HL-60/S4 treated with retinoic acid at 250 ng/mL for 4 days and 3 days (cell line): Measurements from ENCODE around the gene BLZF1.
"Not testable (repeated sequence)": the region's sequence is repeated elsewhere in the genome, so short reads cannot be mapped to it uniquely, and the experiment has no call there.

ENCODE experiments used
- in situ Hi-C: fragments of 300-500 bp; cut with MboI; formaldehyde crosslinking; loops from 2 replicates; pipeline ENCODE4 v1.7.0; 2022; ENCODE audit warnings: low sequenced_read_pairs

Gene BLZF1

DNA sequence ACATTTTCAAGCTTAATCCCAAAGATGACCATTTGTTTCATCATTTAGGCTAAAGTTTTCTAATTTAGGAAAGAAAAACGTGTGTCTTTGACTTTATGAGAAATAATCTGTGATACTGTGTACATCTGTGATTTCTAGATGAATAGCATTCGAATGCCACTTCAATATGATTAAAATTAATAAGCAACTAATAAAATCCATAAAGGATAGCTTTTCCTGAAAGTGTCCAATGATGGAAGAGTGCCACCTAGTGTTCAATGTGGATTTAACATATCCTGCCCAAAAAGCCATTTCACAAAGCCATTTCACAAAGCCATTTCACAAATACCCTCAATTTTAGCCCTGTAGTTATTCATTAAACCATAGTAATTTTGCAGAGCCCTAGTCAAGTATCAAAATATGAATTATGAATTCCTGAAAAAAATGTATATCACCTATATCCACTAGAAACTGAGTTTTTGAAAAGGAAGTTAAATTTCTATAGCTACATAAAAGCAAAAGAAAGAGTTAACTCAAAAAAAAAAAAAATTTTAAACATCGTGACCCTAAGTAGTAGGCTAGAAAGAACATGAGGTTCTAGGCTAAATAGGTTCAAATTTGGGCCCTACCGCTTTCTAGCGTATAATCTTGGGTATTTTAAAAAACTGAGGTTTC is 19.5 kb upstream of the BLZF1 start:
- in situ Hi-C loops: loop anchor here (10.0 kb wide), 1 partner anchor 734 kb away; no protein-coding TSS in a partner anchor

DNA sequence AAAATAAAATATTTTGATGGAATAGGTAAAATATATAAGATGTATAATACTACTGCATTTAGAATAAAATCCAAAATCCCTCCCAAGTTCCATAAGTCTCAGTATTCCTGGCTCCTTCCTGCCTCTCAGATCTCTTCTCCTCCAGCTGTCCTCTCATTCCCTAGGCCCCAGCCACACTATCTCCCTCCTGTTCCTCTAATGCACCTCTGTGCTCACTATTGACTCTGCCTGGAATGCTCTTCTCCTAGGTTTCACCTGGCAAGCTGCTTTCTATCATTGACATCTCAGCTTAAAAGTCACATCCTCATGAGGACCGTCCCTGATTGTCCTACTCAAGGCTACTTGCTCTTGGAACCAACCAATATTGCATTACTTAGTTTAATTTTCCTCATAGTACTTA is 7.6 kb upstream of the BLZF1 start:
- in situ Hi-C loops: loop anchor here (25.0 kb wide), 1 partner anchor 923 kb away; no protein-coding TSS in a partner anchor

DNA sequence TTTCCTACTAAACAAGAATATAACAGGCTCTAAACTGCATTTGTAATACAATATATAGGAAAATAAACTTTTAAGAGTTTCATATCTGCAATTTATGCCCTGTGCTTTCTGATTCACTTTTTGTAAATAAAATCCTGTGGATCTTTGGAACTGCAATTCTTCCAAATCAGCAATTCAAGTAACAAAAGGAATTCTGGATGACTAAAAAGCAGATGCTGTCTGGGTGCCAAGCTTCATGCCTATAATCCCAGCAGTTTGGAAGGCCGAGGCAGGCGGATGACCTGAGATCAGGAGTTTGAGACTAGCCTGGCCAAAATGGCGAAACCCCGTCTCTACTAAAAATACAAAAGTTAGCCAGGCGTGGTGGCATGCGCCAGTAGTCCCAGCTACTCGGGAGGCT is 6.7 kb upstream of the BLZF1 start:
- in situ Hi-C loops: loop anchor here (25.0 kb wide), 1 partner anchor 924 kb away; no protein-coding TSS in a partner anchor

DNA sequence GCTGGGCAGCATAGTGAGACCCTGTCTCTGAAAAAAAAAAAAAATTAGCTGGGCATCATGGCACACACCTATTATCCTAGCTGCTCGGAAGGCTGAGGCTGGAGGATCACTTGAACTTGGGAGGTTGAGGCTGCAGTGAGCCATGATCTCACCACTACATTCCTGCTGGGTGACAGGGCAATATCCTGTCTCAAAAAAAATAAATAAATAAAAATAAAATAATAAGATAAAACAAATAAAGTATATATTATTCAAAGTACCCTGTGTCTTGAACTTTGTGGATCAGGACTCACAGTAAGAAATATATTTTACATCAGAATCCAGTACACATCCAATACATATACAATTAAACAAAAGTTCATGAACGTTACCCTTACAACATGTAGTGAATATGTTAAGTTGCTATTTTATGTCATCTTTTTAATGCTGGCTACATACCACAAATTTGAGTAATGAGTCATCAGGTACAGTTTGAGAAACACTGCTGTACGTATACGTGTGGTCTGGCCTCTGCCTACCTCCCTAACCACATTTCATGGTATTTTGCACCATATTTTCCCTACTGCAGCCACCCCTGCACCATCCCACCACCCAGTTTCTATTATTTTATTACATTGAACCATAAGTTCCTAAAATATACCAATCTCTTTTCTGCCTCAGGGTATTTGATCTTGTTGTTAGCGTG is 4.8 kb upstream of the BLZF1 start:
- in situ Hi-C loops: loop anchor here (25.0 kb wide), 1 partner anchor 926 kb away; no protein-coding TSS in a partner anchor

DNA sequence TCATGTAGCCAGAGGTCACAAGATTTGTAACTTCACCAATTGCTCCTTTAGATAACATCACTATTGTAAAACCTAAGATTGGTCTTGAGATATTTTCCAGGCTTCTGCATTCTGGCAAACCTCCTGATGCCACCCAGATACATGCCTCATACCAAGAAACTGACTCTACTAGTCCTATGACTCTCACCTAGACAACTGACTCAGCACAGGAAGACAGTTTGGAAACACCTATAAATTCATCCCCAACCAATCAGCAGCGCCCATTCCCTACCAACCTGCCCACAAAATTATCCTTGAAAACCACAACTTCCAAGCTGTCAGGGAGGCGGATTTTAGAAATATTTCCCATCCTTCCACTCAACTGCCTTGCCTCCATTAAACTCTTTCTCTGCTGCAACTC is 3.0 kb upstream of the BLZF1 start:
- in situ Hi-C loops: loop anchor here (25.0 kb wide), 1 partner anchor 928 kb away; no protein-coding TSS in a partner anchor

DNA sequence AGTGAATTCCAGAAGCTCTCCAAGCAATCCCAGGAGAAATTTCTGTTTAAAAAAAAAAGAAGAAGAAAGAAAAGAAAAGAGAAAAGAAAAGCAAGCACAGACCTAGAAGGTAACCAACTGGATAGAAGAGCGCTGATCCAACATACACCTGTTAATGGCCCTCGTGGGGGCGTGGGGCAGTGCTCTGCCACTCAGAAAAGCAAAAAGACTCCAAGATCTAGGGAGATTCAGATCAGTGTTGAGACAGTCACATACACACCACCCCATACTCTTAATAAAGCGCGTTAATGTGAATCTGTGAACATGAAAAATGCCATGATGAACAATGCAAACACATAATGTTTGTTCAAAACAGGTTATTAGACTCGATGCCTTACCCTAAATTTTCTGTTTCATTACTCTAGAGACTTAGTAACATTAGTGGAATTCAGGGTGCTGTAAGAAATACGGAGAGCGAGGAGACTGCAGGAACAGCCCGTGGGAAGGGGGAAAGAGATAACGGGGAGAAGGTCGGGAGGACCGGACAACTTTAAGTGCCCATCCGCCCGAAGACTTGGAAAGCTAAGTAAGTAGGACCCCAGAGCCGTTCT is 804 bp upstream of the BLZF1 start:
- in situ Hi-C loops: loop anchor here (25.0 kb wide), 1 partner anchor 930 kb away; no protein-coding TSS in a partner anchor

DNA sequence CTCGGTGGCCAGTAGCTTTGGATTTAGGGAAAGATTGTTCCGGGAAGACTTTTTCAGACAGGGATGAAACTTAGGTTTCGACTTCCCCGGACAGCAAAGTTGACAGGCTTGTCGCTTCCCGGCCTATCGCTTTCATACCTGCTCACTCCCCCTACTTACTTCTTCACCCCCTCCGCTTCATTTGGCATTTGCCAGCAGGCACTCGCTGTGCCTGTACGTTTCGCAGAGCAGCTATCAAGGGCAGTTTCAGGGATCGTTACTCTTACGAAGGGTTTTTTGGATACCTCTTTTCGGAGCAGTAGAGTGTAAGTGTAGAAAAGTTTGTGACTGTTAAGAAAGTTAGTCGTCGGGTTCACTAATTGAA is 393 bp downstream of the BLZF1 start:
- in situ Hi-C loops: loop anchor here (25.0 kb wide), 1 partner anchor 931 kb away; no protein-coding TSS in a partner anchor

DNA sequence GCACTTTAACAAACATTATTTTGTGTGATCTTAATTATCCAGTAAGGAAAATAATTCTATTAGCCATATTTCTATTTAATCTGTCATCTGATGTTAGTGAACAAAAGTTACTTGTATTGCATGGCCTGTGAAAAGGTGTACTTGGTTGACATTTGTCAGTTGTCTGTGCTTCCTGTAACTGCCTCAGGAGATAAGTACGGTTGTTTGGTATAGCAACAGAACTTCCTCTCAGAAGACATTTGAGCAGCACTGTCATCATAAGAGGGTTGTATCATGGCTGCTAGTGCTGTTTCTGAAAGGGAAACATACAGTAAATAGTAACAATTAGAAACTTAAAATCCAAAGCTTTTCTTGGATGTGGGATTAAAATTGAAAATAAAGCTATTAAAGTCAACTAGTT is 3.4 kb downstream of the BLZF1 start:
- in situ Hi-C loops: loop anchor here (25.0 kb wide), 1 partner anchor 934 kb away; no protein-coding TSS in a partner anchor

DNA sequence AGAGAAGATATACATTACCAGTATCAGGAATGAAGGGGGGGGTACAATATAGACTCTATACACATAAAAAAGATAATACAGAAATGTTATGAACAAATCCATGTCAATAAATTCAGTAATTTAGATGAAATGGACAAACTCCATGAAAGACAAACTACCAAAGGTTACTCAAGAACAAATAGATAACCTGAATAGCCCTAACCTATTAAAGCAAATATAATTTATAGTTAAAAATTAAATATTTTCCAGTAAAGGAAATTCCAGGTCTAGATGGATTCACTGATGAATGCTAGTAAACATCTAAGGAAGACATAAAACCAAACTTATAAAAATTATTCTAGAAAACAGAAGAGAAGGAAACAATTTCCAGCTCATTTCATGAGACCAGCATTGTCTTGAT is 13.2 kb downstream of the BLZF1 start:
- in situ Hi-C loops: no loop called here

DNA sequence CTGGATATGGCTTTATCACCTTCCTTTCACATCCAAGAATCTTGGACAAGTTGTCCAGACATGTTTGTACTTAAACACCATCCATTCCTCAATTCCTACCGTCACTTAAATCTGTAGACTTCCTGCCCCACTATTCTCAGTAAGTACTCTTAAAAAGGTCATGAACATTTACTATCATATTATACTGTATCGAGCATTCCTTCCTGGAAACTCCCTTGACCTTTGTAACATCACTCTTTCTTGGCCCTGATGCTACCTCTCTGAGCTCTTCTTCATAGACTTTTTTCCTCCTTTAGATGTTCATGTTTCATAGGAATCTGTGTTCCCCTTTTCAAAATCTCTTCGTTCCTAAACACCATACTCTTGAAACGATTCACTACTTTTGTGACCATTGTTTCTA is 15.5 kb downstream of the BLZF1 start:
- in situ Hi-C loops: no loop called here

DNA sequence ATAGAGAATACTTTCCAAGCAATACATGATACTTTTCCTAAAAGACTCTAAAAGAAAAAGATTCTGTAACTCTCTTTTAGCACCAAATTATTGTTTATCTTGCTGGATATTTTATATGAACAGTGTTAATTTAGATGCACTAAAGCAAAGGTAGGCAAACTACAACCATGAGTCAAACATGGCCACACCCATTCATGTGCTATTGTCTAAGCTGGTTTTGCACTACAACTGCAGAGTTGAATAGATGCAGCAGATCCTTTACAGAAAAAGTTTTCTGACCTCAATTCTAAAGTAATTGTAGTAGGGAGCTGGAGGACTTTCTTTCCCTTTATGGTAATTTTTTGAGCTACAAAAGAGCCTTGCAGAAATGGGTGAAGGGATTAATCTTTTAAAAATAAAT is 19.4 kb downstream of the BLZF1 start:
- in situ Hi-C loops: no loop called here

DNA sequence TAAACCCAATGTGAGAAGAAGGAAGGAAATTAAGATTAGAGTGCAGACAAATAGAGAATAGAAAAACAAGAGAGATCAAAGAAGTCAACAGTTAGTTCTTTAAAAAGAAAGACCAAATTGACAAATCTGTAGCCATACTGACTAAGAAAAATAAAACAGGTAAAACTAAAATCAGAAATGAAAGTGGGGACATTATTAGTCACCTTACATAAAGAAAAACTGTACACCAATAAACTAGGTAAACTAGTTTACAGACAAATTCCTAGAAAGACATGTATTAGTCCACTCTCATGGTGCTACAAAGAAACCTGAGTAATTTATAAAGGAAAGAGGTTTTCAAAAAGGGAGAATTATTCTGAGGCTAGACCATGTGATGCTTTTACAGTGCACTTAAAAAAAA is 22.3 kb downstream of the BLZF1 start:
- in situ Hi-C loops: no loop called here

DNA sequence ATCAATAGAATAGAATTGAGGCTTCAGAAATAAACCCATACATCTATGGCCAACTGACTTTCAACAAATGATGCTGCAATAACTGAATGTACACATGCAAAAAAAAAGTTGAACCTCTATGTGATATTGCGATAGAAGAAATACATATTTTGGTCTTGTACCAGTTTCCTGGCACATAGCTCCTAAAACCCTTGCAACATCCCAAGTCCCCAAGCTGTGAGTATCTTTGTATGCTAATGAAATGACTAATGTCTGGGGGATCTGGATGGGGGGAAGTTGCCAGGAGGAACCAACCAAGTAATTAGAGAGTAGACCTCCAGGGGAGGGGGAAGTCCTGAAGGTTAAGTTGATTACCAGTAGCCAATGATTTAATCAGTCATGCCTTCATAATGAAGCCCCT is 24.4 kb downstream of the BLZF1 start:
- in situ Hi-C loops: no loop called here

DNA sequence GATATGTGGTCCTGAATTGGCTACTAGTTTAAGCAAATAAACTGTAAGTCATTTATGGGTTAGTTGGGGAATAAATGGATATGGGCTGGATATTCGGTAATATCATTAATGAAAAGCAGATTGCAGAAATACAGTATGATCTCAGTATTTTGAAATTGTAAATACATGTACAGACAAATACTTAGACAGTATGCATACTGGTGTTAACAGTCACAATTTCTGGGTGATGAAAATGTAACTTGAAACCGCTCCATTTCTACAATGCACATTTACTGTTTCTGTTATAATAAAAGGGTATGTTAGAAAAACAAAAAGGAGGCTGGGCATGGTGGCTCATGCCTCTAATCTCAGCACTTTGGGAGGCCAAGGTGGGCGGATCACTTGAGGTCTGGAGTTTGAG is 28.0 kb downstream of the BLZF1 start:
- in situ Hi-C loops: no loop called here

DNA sequence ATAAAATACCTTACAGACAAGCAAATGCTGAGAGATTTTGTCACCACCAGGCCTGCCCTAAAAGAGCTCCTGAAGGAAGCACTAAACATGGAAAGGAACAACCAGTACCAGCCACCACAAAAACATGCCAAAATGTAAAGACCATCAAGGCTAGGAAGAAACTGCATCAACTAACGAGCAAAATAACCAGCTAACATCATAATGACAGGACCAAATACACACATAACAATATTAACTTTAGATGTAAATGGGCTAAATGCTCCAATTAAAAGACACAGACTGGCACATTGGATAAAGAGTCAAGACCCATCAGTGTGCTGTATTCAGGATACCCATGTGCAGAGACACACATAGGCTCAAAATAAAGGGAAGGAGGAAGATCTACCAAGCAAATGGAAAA is 34.6 kb downstream of the BLZF1 start:
- in situ Hi-C loops: not testable (repeated sequence)

DNA sequence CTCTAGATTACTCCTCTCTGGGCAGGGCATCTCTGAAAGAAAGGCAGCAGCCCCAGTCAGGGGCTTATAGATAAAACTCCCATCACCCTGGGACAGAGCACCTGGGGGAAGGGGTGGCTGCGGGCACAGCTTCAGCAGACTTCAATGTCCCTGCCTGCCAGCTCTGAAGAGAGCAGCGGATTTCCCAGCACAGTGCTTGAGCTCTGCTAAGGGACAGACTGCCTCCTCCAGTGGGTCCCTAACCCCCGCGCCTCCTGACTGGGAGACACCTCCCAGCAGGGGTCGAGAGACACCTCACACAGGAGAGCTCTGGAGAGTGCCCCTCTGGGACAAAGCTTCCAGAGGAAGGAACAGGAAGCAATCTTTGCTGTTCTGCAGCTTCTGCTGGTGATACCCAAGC is 40.3 kb downstream of the BLZF1 start:
- in situ Hi-C loops: not testable (repeated sequence)

DNA sequence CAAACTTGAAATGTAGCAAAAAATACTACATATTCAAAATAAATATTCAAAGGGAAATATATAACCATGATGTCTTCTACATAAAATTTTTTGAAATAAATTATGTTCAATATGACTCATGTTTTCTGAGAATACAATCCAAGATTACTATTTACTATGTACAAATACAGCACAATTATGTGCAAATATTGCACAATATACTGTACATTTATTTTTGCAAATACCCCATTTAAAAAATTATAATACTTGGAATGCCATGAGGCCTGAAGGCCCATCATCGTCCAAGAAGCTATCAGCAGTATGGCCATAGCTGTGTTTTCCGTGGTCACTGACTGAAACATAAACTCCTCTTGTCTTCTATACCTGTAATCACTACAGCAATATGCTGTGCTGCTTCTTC is 47.0 kb downstream of the BLZF1 start:
- in situ Hi-C loops: no loop called here

DNA sequence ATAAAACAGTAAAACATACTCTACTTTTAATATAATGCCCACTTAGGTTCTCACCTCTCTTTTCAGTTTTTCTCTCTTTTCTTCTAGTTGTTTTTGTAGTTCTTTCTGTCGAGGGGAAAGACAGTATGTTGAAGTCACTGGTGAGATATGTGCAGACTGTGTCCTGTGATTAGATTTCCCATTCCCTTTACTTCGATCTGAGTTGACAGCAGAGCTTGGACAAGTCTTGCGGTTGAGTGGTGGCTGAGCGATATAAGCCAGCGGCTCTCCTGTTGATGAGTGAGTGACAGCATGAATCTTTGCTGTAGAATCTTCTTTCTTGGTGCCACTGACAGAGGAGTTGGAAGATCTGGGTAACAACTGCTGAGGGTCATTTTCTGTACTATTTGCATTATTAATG is 53.3 kb downstream of the BLZF1 start:
- in situ Hi-C loops: no loop called here

DNA sequence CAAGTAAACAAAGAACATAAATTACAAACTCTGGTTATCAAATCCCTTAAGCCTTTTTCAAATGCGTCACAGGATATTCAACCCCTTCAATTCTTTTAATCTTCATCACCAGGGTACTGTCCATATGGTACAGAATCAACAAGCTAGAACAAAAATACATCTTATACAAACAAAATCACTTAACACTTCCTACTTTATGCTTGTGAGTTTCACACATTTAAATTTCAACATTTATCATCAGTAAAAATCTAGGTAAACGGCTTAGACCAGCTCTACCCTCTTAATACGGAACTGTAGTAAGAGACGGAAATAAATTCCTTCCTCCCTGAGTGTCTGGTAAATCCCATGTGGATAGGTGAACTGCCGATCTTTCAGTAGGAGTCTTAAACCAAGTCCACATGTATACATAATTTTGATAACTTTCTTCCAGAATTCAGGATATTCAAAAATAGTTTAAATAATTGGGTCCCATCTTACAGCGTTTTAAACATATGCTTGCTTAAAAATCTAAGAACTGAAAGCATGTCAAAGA is 58.2 kb downstream of the BLZF1 start:
- in situ Hi-C loops: no loop called here

DNA sequence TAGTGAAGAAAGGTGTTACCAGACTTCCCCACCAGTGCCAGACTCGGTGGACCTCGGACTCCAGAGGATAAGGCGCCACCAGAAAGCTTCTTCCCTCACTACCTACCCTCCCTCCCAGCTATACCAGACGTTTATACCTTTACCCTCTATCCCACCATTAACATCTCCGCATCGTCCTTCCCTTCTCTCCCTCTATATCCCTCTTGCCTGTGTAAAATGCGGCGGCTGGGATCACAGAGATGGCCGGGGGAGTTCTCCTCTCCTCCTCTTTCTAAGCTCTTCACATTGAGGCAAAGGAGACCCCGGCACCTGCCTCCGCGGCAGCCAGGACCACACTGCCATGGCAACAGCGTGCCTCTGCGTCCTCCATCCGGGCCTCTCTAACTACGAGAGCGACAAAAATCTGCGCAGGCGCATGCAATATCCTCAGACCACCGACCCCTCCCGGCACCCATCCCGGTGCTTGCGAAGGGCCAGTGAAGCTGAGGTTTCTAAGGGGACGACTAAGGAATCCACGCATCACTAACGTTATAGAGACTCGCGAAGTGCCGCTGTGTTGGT is 59.2 kb downstream of the BLZF1 start, which contains the start of gene CCDC181:
Gene CCDC181, minus strand, starts transcription at position 394 of the 561 bp plus-strand sequence. CDS start 2,547 bp downstream, outside the sequence.
- in situ Hi-C loops: no loop called here
